NCI-H128 (cell line): ENCODE results near the gene VWDE.
"Not testable (repeated sequence)": the region's sequence is repeated elsewhere in the genome, so short reads cannot be mapped to it uniquely, and the experiment has no call there.

ENCODE experiments used
- DNase-seq: peaks from one replicate; lab custom pipeline; 2025; ENCODE audit not compliant: unreplicated experiment; lab: John Stamatoyannopoulos, UW

The VWDE gene

GRCh38 chr7:12402365-12402725, 1.3 kb downstream of the VWDE start:
- no peak for DNase-seq

- DNase-seq = no peak
These were observed 1.9 kb downstream of the VWDE start for GRCh38 chr7:12401538-12402364.

GRCh38 chr7:12398186-12398585, 5.5 kb downstream of the VWDE start:
- DNase-seq = no peak

GRCh38 chr7:12397671-12398070, 6.0 kb downstream of the VWDE start:
- DNase-seq = no peak

GRCh38 chr7:12396670-12397069, 7.0 kb downstream of the VWDE start:
- DNase-seq = not testable (repeated sequence)

- DNase-seq = no peak
These were observed 11.6 kb downstream of the VWDE start for GRCh38 chr7:12391922-12392615.

GRCh38 chr7:12389089-12389700, 14.5 kb downstream of the VWDE start:
- peak; percentile 43 for DNase-seq

- no peak for DNase-seq
These were observed 17.3 kb downstream of the VWDE start for GRCh38 chr7:12386313-12386740.

GRCh38 chr7:12385364-12385786, 18.3 kb downstream of the VWDE start:
- no peak for DNase-seq

GRCh38 chr7:12383377-12383776, 20.3 kb downstream of the VWDE start:
- DNase-seq = no peak

- no peak for DNase-seq
These were observed 25.3 kb downstream of the VWDE start for GRCh38 chr7:12378389-12378788.

GRCh38 chr7:12377406-12377805, 26.3 kb downstream of the VWDE start:
- DNase-seq = no peak

GRCh38 chr7:12373580-12374263, 29.9 kb downstream of the VWDE start:
- no peak for DNase-seq

GRCh38 chr7:12370249-12370648, 33.4 kb downstream of the VWDE start:
- no peak for DNase-seq

GRCh38 chr7:12369756-12370155, 33.9 kb downstream of the VWDE start:
- no peak for DNase-seq

- DNase-seq = no peak
These were observed 34.6 kb downstream of the VWDE start for GRCh38 chr7:12369072-12369471.

- DNase-seq = no peak
These were observed 42.7 kb downstream of the VWDE start for GRCh38 chr7:12360948-12361347.

- DNase-seq = no peak
These were observed 45.0 kb downstream of the VWDE start for GRCh38 chr7:12358694-12359093.

- DNase-seq = peak; percentile 2
These were observed 46.2 kb downstream of the VWDE start for GRCh38 chr7:12357508-12357907.

GRCh38 chr7:12351843-12352242, 51.8 kb downstream of the VWDE start:
- no peak for DNase-seq

- DNase-seq = no peak
These were observed 52.7 kb downstream of the VWDE start for GRCh38 chr7:12350971-12351370.
